8988T (cell line): ENCODE results near the gene RSBN1L.
"Not testable (repeated sequence)": the region's sequence is repeated elsewhere in the genome, so short reads cannot be mapped to it uniquely, and the experiment has no call there.

ENCODE experiments used
- DNase-seq: peaks from one replicate; pipeline ENCODE4 v3.0.0; 2011

RSBN1L gene

DNA sequence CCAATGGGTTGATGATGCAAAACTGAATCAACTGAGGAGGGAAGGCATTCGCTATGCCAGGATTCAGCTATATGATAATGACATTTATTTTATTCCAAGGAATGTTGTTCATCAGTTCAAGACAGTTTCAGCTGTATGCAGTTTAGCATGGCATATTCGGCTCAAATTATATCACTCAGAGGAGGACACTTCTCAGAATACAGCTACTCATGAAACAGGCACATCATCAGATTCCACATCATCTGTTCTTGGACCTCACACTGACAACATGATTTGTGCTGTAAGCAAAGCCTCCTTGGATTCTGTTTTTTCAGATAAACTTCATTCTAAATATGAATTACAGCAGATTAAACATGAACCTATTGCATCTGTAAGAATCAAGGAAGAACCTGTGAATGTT, 82.3 kb downstream of the RSBN1L start:
- no peak for DNase-seq

DNA sequence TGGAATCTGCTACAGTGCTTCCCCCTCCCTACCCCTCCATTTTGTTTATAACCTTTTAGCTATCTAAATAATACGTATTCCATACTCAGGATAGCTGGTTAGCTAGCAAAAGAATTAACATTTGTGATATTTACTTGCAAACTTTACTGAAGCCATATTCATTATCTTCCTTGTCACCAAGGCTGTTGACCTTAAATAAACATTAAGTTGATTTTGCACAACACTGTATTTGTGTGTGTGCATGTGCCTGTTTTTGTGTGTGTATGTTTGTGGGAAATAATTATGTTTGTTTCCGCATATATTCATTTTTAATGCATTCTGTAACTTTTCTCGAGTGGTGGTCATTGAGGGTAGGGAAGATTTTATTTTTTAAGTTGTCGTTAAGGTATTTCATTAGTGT, 86.1 kb downstream of the RSBN1L start:
- no peak for DNase-seq

DNA sequence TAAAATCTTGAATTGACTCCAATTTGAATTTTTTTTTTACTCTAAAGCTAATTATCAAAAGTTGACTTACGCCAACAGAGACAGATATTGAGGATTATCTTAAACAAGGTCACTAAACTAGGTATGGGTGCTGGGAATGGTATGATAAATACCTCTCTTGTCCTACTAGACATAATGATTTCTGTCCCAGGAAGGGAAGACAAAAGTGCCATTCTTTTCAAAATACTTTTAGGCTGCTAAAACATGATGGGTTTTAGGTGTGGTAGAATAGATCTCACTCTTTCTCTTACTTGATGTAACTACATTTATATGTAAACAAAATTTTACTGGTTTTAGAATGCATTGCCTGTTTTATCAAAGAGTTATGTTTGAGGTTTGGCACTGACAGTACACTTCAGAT, 86.9 kb downstream of the RSBN1L start:
- no peak for DNase-seq

DNA sequence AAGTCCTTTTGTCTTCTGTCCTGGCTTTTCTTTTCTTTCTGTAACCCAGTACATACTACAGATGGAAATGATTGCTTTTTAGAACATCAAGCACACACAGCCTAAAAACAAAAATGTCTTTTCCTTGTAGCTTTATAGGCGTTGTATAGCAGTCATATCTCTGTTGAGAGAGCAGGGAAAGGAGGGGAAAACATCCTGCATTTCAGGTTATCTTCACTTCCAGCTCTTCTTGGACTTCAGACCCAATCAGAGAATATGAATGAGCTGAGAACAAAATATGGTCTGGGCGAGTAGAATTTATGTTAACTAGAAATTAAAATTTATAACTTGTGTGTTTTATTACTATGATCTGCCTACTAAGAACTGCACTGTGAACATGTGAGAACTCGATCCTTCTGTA, 87.3 kb downstream of the RSBN1L start:
- no peak for DNase-seq

DNA sequence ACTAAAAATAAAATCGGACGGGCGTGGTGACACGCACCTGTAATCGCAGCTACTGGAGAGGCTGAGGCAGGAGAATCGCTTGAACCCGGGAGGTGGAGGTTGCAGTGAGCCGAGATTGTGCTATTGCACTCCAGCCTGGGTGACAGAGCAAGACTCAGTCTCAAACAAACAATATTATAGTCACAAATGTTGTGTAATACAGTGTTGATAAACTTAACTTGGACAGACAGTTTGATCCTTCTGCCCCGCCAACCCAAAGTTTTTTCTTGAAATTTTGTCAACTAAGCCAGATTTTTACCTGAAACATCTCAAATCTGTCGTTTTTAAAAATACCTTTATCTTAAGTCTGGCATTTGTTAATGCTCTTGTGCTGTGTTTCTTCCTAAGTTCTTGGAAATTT, 88.2 kb downstream of the RSBN1L start:
- not testable (repeated sequence) for DNase-seq

DNA sequence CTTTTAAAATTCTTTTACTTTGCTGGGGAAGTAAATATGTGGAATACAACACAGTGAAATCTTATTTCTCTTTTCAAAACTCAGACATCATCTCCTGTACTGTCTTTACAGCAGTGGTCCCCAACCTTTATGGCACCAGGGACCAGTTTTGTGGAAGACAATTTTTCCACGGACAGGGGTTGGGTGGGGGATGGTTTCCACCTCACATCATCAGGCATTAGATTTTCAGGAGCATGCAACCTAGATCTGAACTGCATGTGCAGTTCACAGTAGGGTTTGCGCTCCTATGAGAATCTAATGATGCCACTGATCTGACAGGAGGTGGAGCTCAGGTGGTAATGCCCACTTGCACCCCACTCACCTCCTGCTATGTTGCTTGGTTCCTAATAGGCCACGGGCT, 89.8 kb downstream of the RSBN1L start:
- no peak for DNase-seq

DNA sequence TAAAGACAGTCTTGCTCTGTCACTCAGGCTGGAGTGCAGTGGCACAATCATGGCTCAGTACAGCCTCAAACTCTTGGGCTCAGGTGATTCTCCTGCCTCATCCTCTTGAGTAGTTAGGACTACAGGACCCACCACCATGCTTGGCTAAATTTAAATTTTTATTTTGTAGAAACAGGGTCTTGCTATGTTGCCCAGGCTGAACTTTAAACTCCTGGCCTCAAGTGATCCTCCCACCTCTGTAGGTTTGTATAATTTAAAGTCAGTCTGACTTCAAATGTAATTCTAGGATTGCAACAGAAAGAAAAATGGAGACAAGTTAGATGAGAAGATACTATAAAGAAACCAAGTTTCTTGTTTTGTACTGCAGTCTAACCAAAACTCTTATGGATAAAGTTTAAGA, 90.5 kb downstream of the RSBN1L start:
- DNase-seq, result no peak

DNA sequence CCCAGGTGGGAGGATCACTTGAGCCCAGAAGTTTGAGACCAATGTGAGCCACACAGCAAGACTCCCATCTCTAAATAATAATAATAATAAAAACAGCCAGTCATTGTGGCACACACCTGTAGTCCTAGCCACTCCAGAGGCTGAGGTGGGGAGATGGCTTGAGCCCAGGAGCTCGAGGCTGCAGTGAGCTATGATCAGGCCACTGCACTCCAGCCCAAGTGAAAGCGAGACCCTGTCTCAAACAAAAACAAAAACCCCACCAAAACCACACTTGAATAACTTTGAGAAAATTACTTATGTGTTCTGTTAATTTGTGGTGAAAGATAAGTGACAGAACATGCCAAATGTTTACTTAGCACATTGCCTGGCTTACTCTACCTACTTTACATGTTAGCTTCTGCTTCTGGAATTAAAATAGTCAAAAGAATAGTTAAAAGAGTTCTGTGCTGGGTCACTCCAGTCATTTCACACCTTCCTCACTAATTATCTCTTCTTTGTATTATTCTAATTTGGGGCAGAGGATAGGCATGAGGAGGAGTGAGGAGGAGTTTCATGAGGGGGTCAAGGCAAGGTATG, 92.2 kb downstream of the RSBN1L start:
- DNase-seq, result no peak

DNA sequence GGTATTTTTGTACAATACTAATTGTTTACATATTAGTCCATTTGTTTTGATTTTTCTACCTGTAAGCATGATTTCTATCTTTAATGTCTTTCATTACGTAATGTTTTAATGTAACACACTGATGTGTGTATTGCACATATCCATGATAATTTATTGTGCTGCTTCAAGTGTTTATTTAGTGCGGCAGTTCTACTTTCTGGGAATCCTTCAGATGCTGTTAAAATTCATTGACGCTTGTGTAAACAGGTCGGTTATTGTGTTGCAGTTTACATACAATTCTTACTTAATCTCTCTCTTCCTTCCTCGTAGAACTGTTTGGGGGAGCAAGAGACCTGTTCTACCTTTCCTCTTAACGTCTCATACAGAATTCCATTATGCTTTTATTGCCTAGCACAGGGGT, 95.1 kb downstream of the RSBN1L start:
- DNase-seq, result no peak

DNA sequence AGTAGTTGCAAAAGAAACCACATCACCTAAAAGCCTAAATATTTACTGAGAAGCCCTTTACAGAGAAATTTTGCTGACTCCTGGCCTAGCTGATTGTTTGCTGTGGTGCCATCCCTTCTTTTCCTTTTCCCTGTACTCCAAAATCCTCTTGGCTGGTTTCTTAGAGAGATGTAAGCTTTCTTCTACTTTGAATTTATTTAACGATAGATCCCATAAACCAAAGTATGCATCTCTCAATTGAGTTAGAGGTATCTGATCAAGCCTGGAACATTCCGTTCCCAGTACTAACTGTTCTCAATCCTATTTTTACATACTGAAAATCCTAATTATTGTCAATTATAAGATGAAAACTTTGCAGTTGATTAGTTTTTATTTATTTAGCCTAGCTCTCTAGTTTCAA, 95.7 kb downstream of the RSBN1L start:
- no peak for DNase-seq

DNA sequence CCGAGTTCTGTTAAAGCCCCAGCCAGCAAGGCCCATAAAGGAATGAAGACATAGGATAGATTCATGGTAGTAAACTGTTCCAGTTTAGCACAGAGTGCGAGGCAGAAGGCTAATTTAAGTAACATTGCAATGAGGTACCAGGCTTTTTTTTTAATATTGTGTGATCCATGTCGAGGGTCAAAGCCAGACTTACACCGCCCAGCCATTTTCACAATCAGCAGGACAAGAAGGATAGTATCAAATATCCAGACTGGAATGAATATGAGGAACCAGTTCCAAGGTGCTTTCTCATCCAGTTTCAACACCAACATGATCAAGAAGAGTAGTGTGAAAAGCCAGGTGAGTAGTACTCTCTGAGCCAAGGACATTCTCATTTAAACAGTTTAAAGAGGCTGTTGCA, 97.7 kb downstream of the RSBN1L start:
- no peak for DNase-seq

DNA sequence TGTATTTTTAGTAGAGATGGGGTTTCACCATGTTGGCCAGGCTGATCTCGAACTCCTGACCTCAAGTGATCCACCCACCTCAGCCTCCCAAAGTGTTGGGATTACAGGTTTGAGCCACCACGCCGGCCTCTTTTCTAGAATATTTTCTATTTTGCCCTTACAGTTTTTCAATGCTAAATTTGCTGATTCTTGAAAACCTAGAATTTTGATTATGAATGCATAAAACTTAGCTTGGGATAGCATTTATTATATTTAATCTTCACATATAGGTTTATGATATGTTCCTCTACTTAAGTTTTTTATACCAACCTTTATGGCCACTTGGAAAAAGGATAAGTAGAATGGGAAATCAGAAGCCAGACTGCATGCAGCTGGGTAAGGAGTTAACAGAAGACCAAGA, 99.8 kb downstream of the RSBN1L start:
- DNase-seq, result no peak

DNA sequence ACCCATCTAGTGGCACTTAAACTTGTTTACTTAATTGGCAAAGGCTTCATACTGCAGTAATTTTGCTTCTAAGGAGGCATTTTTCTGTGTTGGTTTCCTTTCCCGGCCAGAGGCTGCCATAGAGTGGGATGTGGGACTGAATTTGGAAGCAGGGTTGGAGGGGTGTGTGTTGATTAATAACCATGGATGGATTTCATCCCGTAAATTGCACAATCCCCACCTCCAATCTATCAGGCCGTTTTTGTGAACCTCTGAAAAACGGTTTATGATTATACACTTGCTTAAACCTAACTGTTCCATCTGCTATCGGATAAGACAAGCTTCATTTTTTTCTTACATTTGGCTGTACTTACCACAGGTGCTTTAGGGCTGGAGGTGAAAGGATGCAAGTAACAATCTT, 100.7 kb downstream of the RSBN1L start:
- DNase-seq, result no peak

DNA sequence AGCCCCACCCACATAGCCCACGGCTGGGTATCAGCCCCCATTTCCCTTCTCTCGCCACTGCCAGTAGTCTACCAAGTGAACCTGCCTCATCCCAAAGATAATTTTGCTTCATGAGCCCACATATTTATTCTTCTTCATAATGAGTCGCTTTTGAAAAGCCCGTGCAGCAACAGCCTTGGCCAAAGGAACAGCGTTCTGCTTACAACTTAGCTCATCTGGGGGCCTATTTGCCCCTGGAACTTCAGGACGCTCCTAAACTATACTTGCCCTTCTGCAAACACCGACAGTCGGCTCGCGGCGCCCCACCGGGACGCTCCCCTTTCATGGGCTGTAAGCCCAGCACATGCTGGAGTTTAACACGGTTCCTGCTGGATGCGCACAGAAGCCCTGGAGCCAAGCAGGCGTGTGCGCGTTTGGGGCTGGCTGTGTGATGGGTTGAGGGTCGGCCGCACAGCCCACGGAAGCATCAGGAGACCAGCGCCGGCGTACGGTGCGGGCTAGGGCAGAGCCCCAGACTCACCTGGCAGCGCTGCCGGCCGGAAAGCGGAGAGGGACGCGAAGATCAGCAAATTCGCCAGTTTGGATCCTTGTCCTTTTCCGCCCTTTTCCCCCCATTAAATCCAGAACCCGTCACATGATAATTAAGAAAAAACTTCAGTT, 101.6 kb downstream of the RSBN1L start:
- no peak for DNase-seq

DNA sequence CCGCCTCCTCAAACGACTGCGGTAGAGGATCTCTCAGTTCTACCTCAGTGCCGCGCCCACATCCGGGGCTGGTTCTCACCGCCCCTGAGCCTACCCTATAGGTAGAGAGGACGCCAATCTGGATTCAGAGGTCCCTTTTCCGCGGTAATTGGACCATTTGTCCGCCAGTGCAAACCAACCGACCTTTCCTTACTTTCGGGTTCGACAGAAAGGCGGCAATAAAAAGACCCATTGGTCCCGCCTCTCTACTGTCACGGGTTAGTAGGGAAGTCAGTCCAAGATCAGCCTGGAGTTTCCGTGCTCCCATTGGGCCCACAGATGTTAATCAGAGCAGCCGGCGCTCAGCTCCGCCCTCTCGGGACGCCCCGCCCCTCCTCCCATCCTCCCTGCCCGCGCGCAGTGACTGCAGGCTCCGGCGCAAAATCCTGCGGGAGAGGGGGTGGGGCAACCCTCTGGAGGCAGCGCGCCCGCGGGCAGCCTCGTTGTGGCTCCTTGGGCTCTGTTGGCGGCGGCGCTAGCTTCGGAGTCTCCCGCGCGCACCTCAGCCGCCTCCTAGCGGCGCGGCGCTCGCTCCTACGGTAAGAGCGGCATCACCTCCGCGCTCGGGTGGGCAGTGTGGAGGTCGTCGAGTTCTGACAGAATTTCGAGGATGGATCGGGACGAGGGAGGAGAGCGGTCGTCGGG, 102.3 kb downstream of the RSBN1L start, which contains the start of the genes PHTF2 and TMEM60:
PHTF2 (plus strand) TSS at position 380 of the 684 bp plus-strand sequence.
TMEM60 (minus strand) TSS at position 41 of the 684 bp plus-strand sequence. CDS start 4,061 bp downstream, outside the sequence.
- peak; percentile 43 for DNase-seq

DNA sequence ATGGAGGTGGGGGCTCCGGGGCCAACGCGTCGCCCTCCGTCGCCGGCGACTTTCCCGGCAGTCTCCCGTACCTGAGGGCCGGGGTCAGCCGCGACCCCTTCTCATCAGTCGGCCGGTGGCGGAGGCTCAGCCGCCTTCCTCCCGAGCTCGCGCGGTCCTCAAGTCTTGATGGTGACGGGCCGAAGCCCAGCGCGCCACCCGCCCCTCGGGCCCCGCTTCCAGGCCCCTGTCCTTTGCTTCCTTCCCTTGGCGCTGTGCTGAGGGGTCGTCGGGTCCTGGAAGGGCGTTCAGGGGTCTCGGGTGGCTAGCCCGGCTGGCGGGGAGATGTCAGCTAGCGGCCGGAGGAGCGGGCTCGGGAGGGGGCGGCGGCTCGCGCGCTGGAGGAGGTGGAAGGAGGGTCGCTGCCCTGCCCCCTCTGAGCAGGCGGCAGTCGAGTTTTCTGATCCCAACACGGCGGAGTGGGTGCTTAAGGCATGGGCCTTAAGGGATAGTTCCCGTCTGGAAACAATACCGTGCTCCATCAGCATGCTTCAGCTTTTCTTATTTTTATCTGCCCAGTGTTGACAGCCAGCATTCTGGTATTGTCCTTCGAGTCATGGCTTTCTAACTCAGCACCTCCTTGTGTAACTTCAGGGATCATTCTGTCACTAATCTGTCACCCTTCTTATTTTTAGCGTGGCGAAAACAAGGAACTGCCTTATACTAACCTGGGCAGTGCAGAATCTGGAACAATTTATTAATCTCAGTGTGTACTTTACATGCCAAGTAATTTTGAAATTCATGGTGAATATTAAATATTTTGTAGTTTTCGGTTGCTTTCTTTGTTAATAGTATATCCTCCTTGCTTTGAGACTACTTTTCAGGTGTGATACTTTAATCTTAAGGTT, 103.1 kb downstream of the RSBN1L start:
- no peak for DNase-seq

DNA sequence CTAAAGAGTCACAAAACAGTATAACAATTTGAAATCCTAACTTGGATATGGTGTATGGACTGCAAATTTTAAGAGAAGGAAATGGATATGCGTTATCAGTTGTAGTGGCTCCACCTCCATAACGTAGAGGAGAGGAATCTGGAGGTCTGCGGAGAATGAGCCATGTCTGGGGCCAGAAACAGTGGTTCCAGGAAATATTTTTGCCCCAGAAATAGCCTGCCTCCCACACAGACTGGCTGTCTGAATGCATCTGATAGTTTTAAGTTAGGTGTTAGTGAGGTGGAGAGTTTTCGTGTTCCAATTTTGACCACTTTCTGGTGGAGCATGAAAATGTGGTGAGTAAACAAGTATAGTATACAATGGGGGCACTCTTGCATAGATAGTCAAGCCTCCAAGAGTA, 103.9 kb downstream of the RSBN1L start:
- DNase-seq, result no peak

DNA sequence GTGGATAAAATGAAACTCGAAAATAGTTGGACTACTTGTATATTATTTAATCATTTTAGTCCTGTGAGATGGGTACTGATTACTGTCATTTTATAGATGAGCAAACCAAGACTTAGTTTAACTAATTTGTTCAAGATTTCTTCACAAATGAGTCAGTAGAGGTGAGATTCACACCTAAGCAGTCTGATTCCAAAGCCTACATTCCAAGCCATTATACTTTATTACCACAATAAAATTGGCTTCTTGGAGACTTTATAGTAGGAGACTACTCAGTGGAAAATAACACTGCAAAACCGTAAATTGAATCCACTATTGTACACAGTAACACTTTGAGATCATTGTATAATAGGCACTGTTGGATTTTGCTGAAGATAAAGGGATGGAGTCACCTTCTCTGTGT, 104.5 kb downstream of the RSBN1L start:
- DNase-seq, result no peak

DNA sequence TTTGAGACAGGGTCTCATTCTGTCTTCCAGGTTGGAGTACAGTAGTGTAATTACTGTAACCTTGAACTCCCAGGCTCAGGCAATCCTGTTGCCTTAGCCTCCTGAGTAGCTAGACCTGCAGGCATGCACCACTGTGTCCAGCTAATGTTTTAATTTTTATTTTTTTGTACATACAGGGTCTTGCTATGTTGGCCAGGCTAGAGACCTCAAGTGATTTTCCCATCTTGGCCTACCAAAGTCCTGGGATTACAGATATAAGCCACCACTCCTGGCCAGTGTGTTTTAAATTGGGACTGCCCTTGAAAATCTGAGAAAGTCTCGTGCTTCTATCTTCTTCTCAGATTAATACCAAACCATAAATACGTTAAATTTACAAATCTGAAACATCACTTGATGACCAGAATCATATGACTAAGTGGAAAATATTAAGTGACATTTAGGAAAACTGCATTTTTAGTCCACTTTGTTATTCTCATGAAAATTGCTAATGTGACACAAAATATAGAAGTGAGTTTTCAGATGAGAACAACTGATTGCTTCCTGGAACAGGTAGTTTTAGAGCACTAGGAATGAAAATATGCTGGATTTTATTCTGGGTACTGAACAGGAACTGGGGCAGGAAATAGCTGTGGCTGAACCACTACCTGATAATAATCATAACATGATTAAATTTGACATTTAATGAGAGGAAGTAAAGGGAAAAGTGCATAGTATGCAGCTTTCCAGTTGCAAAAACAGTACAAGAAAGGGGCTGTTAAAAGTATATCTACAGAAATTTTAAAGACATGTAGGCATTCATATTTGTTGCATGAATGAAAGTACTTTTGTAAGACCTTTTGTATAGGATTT, 106.5 kb downstream of the RSBN1L start:
- no peak for DNase-seq

DNA sequence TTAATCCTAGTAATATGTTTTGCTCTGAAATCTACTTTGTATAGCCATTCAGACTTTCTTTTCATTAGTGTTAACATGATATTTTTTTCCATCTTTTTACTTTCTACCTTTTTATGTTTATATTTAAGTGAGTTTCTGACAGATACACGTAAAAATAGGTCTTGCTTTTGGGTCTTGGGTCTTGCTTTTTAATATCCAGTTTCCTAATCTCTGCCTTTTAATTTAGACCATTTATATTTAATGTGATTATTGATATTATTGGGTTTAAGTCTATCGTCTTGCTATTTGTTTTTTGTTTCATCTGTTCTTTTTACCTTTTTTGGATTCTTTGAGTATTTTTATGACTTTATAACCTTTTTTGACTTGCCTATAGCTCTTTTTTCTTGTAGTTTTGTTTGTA, 110.2 kb downstream of the RSBN1L start:
- DNase-seq, result no peak

DNA sequence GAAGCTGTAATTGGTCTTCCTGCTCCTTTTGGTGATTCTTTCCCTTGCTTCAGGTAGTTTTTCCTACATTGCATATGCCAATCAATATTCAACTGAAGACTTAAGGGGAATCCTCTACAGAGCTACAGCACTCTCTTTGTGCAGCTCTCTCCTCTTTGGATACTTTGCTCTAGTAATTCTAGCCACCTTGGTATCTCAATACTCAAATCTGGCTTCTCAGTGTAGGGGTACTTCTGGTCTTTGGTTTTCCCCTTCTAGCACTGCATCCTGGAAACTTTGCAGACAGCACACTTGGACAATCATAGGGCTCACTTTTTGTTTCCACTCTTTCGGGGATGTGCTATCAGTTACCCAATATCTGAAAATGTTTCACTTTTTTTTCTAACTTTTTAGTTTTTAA, 112.3 kb downstream of the RSBN1L start:
- DNase-seq, result no peak

DNA sequence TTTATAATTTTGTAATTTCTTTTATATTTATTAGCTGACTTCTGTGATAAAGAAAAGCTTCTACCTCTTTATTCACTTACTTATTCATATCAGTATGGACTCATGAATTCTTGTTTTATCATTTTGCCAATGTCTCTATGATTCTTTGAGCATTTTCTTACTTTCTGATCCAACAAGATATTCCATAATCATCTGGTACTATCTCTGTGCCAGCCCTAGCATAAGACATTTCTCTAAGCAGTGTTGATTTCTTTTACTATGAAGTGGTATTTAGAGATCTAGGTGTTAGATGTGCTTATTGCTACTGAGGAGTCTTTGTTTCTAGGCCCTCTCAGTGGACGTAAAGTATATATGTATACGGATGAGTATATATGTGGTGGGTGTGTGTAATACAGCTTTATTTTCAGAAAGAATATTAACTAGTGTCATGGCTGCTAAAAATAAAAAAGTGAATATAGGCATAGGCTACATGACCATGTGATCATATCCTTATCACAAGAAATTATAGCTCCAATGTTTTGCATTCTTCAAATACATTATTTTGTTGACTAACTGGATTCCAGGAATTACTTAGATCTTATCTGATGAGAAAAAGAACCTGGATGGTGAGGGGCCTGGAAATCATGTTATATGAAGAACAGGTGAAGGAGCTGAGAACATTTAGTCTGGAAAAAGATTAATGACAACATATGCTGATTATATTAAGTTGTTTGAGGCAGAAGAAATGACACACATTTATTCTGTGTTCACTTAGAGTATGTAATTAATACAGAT, 115.4 kb downstream of the RSBN1L start:
- no peak for DNase-seq
